PC-9 (cell line): ENCODE results near the gene ALG5.

Experiments used
- CTCF ChIP-seq: fragments of 200-600 bp; sonication (generic); conservative IDR thresholded peaks from 2 replicates; pipeline ENCODE4 v1.6.1; 2017; ENCODE audit warnings: mixed run types, antibody characterized with exemption, mild to moderate bottlenecking, moderate library complexity
- EZH2 ChIP-seq: fragments of 200-600 bp; sonication (generic); IDR thresholded peaks from 2 replicates; pipeline ENCODE4 v1.8.0; 2017; ENCODE audit warnings: antibody characterized with exemption, low read depth

GRCh38 chr13:36924001-36924400 is 75.1 kb downstream of the ALG5 start:
- TF ChIP-seq CTCF (no peak), EZH2 (no peak)
